GM12873 (cell line): ENCODE results near the gene SPIN2A.
"Not testable (repeated sequence)": the region's sequence is repeated elsewhere in the genome, so short reads cannot be mapped to it uniquely, and the experiment has no call there.

Source experiments
- CTCF ChIP-seq: IDR thresholded peaks from 2 replicates; pipeline ENCODE4 v1.5.1; 2012; ENCODE audit warnings: low read depth, mild to moderate bottlenecking, moderate library complexity, low read length, control low read depth; ENCODE audit not compliant: insufficient read depth; ENCODE audit errors: missing control alignments

Gene SPIN2A

GRCh38 chrX:57137073-57137472 is at the start of gene SPIN2A:
TSS of gene SPIN2A (minus strand) at chrX:57137397. CDS start at chrX:57136597, 800 bp downstream.
- TF ChIP-seq CTCF = not testable (repeated sequence)

GRCh38 chrX:57178605-57179004 is 41.4 kb upstream of the SPIN2A start:
- TF ChIP-seq CTCF = no peak

- no peak for TF ChIP-seq CTCF
Measured at GRCh38 chrX:57177070-57177469, 39.9 kb upstream of the SPIN2A start.

- TF ChIP-seq CTCF = no peak
Measured at GRCh38 chrX:57172544-57172943, 35.3 kb upstream of the SPIN2A start.

GRCh38 chrX:57156397-57157049 is 19.3 kb upstream of the SPIN2A start:
- peak; percentile 53 for TF ChIP-seq CTCF

GRCh38 chrX:57155171-57155570 is 18.0 kb upstream of the SPIN2A start:
- no peak for TF ChIP-seq CTCF

- no peak for TF ChIP-seq CTCF
Measured at GRCh38 chrX:57138674-57139073, 1.5 kb upstream of the SPIN2A start.
